Measurements from ENCODE around the gene WDR70. TPM values are rescaled to one million over a fixed set of nuclear protein-coding genes. Genes with fewer than 3 reads are reported as not detected.

The WDR70 gene
- total RNA-seq, 1 donor from 2014 or later: 29.0 TPM

DNA sequence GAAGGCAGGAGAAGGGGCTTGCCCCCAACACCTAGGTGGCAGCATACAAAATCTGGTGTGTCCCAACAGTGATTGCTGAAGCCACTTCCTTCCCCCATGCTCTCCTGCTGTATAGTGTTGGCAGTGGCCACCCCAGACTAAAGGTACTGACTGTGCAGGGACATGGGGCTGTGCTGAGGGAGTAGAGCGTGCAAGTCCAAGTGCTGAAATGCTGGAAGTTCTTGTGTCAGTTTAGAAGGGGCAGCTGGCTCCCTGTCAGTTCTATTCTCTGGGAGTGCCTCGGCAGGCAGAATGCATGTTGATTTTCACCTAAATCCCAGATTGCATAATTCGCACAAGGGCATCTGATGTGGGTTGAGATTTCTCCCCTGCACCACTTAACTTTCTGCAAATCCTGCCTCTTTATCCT is 392.1 kb downstream of the WDR70 start:
- H3K27ac ChIP-seq: no peak overlapping the region
- ATAC-seq: peak; percentile 46 to 57
- no peak for DNase-seq
- H3K9me3 ChIP-seq: peaks cover 8% of the 10 kb centered on the region
- no peaks in the 10 kb centered on the region for H3K36me3 ChIP-seq
- H3K4me3 ChIP-seq: no peak overlapping the region
- no peaks in the 10 kb centered on the region for H3K27me3 ChIP-seq (ENCODE audit: low read depth)
- H3K4me1 ChIP-seq: no peaks in the 10 kb centered on the region
- intact Hi-C loops (cut with DNase I): no loop called here
- TF ChIP-seq, protein P1, sequence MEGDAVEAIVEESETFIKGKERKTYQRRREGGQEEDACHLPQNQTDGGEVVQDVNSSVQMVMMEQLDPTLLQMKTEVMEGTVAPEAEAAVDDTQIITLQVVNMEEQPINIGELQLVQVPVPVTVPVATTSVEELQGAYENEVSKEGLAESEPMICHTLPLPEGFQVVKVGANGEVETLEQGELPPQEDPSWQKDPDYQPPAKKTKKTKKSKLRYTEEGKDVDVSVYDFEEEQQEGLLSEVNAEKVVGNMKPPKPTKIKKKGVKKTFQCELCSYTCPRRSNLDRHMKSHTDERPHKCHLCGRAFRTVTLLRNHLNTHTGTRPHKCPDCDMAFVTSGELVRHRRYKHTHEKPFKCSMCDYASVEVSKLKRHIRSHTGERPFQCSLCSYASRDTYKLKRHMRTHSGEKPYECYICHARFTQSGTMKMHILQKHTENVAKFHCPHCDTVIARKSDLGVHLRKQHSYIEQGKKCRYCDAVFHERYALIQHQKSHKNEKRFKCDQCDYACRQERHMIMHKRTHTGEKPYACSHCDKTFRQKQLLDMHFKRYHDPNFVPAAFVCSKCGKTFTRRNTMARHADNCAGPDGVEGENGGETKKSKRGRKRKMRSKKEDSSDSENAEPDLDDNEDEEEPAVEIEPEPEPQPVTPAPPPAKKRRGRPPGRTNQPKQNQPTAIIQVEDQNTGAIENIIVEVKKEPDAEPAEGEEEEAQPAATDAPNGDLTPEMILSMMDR (IDR thresholded peaks at IDR 0.05): no peak

GRCh38 chr5:37771731-37772130 is 392.6 kb downstream of the WDR70 start:
- Histone ChIP-seq H3K9me3 (peaks cover 8% of the 10 kb centered on the region), H3K27ac (no peak overlapping the region), H3K36me3 (no peaks in the 10 kb centered on the region), H3K4me1 (no peaks in the 10 kb centered on the region), H3K27me3 (ENCODE audit: low read depth) (no peaks in the 10 kb centered on the region), H3K4me3 (no peak overlapping the region)
- intact Hi-C loops (cut with DNase I): no loop called here
- TF ChIP-seq, protein P1 (IDR thresholded peaks at IDR 0.05): no peak
- ATAC-seq (no peak), DNase-seq (no peak)

GRCh38 chr5:37772255-37772654 is 393.1 kb downstream of the WDR70 start:
- no peaks in the 10 kb centered on the region for H3K27me3 ChIP-seq (ENCODE audit: low read depth)
- intact Hi-C loops (cut with DNase I): no loop called here
- no peak for DNase-seq
- H3K9me3 ChIP-seq: peaks cover 8% of the 10 kb centered on the region
- H3K36me3 ChIP-seq: no peaks in the 10 kb centered on the region
- H3K4me3 ChIP-seq: no peak overlapping the region
- ATAC-seq: no peak
- H3K27ac ChIP-seq: no peak overlapping the region
- no peaks in the 10 kb centered on the region for H3K4me1 ChIP-seq
- TF ChIP-seq, protein P1 (IDR thresholded peaks at IDR 0.05): no peak

DNA sequence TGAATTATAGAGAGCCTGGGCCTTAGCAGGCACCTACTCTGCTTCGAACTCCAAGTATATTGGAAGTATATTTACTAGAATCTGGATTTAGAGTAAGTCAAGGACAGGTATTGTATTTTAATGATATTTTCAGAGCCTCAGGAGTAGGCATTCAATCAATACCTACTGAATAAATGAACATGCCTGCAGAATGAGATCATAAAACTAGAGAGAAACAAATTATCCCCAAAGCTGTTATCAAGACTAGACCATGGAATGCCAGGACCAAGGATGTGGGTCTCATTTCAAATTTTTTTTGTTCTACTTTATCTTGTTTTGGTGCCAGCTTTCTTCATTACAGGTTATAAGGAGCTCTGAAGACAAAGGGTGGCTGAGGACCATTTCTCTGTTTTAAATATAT is 394.7 kb downstream of the WDR70 start:
- peaks cover 8% of the 10 kb centered on the region for H3K9me3 ChIP-seq
- H3K27me3 ChIP-seq (ENCODE audit: low read depth): no peaks in the 10 kb centered on the region
- no peak for DNase-seq
- TF ChIP-seq, protein P1 (IDR thresholded peaks at IDR 0.05): no peak
- ATAC-seq: no peak
- H3K4me1 ChIP-seq: no peaks in the 10 kb centered on the region
- intact Hi-C loops (cut with DNase I): no loop called here
- no peak overlapping the region for H3K27ac ChIP-seq
- no peaks in the 10 kb centered on the region for H3K36me3 ChIP-seq
- H3K4me3 ChIP-seq: no peak overlapping the region

DNA sequence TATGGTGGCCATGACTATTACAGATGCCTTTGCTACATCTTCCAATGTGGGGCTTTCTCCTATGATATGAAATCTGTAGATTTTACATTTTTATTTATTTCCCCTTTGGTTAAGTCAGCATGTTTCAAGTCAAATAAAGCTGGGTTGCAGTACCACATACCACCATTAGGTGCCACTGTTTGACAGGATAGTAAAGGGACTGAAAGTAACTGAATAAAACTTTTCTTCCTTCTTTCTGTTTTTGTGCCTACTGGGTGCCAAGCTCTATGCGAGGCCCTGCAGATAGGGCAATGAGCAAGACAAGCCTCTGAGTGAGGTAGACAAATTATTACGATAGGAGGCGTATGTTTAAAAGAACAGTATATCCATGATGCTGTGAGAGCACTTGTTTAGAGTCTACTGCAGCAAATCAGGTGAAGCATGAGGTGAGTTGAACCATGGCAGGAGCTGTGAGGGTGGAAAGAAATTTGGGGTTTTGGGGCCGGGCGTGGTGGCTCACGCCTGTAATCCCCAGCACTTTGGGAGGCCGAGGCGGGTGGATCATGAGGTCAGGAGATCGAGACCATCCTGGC is 395.9 kb downstream of the WDR70 start:
- ATAC-seq (no peak), DNase-seq (no peak)
- TF ChIP-seq, protein P1 (IDR thresholded peaks at IDR 0.05): peak; percentile 52
- H3K27me3 ChIP-seq (ENCODE audit: low read depth): no peaks in the 10 kb centered on the region
- no peak overlapping the region for H3K4me3 ChIP-seq
- H3K36me3 ChIP-seq: no peaks in the 10 kb centered on the region
- intact Hi-C loops (cut with DNase I): no loop called here
- peaks cover 8% of the 10 kb centered on the region for H3K9me3 ChIP-seq
- H3K27ac ChIP-seq: no peak overlapping the region
- H3K4me1 ChIP-seq: no peaks in the 10 kb centered on the region

Measured in lower lobe of right lung (tissue), 2 donors.